ENCODE measurements around the gene MGARP. TPM values are rescaled to one million over a fixed set of nuclear protein-coding genes. Genes with fewer than 3 reads are reported as not detected.

The MGARP gene
- total and polyA plus RNA-seq, 9 of the 15 experiments (the other 6 are each of a cell fraction or from before 2014, with no cell fraction given), result 0.11 to 0.45 (median 0.23) TPM; not detected in 4

DNA sequence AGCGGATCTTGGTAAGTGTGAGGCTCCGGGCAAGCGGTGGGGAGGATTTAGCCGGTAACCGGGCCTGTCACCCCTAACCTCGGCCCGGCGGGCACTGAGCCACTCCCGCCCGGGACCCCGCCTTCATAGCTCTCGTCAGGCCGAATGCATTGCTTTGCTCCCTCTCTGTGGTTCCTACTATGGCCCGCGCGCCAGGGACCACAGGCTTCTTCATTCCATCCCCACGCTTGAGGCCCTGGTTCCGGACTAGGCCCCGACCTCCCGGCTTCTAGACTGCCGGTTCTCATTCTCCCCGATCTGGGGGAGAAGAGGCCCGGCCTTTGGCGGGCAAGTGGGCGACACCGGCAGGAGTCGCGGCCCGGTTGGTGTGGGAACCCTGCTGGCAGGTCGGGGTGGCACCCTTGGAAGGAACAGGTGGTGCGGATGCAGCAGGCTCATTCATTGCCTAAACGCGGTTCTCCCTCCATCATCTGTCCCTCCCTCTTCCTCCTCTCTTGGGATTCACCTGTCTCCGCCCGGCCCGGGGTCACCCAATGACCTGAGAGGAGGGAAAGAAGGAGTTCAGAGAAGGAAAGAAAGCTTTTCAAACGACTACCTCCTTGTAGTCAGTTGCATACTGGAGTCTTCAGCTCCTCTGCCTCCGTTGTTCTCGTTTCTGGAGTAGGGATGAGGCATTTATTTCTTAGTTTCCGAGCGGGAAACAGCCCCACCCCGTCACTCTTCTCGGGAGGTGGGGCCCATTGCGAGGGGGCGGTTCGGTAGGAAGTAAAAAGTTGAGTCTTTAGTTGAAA is 22.0 kb upstream of the MGARP start, which contains the start of gene NDUFC1 (continued):
- TF ChIP-seq, protein P1, sequence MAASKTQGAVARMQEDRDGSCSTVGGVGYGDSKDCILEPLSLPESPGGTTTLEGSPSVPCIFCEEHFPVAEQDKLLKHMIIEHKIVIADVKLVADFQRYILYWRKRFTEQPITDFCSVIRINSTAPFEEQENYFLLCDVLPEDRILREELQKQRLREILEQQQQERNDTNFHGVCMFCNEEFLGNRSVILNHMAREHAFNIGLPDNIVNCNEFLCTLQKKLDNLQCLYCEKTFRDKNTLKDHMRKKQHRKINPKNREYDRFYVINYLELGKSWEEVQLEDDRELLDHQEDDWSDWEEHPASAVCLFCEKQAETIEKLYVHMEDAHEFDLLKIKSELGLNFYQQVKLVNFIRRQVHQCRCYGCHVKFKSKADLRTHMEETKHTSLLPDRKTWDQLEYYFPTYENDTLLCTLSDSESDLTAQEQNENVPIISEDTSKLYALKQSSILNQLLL (CRISPR knock-in tag; IDR thresholded peaks at IDR 0.05; ENCODE audit: borderline replicate concordance), result no peak
- TF ChIP-seq, protein P2, sequence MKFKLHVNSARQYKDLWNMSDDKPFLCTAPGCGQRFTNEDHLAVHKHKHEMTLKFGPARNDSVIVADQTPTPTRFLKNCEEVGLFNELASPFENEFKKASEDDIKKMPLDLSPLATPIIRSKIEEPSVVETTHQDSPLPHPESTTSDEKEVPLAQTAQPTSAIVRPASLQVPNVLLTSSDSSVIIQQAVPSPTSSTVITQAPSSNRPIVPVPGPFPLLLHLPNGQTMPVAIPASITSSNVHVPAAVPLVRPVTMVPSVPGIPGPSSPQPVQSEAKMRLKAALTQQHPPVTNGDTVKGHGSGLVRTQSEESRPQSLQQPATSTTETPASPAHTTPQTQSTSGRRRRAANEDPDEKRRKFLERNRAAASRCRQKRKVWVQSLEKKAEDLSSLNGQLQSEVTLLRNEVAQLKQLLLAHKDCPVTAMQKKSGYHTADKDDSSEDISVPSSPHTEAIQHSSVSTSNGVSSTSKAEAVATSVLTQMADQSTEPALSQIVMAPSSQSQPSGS (CRISPR knock-in tag; IDR thresholded peaks at IDR 0.05), result no peak
- TF ChIP-seq KDM5B (IDR thresholded peaks at IDR 0.05; ENCODE audit: insufficient replicate concordance, low read depth, low read length), result peak; percentile 49
- no peak for TF ChIP-seq PRPF4 (IDR thresholded peaks at IDR 0.05; ENCODE audit: insufficient read depth, low read depth, low read length, poor library complexity, severe bottlenecking)
- TF ChIP-seq KAT7 (CRISPR knock-in tag; IDR thresholded peaks at IDR 0.05; ENCODE audit: borderline replicate concordance), result no peak
- TF ChIP-seq, protein P3, sequence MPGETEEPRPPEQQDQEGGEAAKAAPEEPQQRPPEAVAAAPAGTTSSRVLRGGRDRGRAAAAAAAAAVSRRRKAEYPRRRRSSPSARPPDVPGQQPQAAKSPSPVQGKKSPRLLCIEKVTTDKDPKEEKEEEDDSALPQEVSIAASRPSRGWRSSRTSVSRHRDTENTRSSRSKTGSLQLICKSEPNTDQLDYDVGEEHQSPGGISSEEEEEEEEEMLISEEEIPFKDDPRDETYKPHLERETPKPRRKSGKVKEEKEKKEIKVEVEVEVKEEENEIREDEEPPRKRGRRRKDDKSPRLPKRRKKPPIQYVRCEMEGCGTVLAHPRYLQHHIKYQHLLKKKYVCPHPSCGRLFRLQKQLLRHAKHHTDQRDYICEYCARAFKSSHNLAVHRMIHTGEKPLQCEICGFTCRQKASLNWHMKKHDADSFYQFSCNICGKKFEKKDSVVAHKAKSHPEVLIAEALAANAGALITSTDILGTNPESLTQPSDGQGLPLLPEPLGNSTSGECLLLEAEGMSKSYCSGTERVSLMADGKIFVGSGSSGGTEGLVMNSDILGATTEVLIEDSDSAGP (CRISPR knock-in tag; IDR thresholded peaks at IDR 0.05), result no peak
- no peak for TF ChIP-seq ZFP36 (IDR thresholded peaks at IDR 0.05; ENCODE audit: low read depth, low read length, partially characterized antibody)
- TF ChIP-seq, protein P4, sequence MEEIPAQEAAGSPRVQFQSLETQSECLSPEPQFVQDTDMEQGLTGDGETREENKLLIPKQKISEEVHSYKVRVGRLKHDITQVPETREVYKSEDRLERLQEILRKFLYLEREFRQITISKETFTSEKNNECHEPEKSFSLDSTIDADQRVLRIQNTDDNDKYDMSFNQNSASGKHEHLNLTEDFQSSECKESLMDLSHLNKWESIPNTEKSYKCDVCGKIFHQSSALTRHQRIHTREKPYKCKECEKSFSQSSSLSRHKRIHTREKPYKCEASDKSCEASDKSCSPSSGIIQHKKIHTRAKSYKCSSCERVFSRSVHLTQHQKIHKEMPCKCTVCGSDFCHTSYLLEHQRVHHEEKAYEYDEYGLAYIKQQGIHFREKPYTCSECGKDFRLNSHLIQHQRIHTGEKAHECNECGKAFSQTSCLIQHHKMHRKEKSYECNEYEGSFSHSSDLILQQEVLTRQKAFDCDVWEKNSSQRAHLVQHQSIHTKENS (CRISPR knock-in tag; IDR thresholded peaks at IDR 0.05), result no peak
- TF ChIP-seq, protein P5, sequence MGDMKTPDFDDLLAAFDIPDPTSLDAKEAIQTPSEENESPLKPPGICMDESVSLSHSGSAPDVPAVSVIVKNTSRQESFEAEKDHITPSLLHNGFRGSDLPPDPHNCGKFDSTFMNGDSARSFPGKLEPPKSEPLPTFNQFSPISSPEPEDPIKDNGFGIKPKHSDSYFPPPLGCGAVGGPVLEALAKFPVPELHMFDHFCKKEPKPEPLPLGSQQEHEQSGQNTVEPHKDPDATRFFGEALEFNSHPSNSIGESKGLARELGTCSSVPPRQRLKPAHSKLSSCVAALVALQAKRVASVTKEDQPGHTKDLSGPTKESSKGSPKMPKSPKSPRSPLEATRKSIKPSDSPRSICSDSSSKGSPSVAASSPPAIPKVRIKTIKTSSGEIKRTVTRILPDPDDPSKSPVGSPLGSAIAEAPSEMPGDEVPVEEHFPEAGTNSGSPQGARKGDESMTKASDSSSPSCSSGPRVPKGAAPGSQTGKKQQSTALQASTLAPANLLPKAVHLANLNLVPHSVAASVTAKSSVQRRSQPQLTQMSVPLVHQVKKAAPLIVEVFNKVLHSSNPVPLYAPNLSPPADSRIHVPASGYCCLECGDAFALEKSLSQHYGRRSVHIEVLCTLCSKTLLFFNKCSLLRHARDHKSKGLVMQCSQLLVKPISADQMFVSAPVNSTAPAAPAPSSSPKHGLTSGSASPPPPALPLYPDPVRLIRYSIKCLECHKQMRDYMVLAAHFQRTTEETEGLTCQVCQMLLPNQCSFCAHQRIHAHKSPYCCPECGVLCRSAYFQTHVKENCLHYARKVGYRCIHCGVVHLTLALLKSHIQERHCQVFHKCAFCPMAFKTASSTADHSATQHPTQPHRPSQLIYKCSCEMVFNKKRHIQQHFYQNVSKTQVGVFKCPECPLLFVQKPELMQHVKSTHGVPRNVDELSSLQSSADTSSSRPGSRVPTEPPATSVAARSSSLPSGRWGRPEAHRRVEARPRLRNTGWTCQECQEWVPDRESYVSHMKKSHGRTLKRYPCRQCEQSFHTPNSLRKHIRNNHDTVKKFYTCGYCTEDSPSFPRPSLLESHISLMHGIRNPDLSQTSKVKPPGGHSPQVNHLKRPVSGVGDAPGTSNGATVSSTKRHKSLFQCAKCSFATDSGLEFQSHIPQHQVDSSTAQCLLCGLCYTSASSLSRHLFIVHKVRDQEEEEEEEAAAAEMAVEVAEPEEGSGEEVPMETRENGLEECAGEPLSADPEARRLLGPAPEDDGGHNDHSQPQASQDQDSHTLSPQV (IDR thresholded peaks at IDR 0.05), result no peak
- TF ChIP-seq, protein P6, sequence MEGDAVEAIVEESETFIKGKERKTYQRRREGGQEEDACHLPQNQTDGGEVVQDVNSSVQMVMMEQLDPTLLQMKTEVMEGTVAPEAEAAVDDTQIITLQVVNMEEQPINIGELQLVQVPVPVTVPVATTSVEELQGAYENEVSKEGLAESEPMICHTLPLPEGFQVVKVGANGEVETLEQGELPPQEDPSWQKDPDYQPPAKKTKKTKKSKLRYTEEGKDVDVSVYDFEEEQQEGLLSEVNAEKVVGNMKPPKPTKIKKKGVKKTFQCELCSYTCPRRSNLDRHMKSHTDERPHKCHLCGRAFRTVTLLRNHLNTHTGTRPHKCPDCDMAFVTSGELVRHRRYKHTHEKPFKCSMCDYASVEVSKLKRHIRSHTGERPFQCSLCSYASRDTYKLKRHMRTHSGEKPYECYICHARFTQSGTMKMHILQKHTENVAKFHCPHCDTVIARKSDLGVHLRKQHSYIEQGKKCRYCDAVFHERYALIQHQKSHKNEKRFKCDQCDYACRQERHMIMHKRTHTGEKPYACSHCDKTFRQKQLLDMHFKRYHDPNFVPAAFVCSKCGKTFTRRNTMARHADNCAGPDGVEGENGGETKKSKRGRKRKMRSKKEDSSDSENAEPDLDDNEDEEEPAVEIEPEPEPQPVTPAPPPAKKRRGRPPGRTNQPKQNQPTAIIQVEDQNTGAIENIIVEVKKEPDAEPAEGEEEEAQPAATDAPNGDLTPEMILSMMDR (IDR thresholded peaks at IDR 0.05 in 2 of 3, conservative IDR thresholded peaks at IDR 0.05 in 1 of 3; ENCODE audit: insufficient read depth in 2 of 3, low read depth in 1 of 3, low read length in 3 of 3), result 0 out of 6 replicates have a peak, but pooled peaks of 2 of the 3 experiments have one; percentile 6 to 14
- TF ChIP-seq ERF (CRISPR knock-in tag; IDR thresholded peaks at IDR 0.05), result no peak
- no peak for TF ChIP-seq ETV6 (IDR thresholded peaks at IDR 0.05; ENCODE audit: borderline replicate concordance in 1 of 2, low read depth in 2 of 2, low read length in 1 of 2)
- no peak for TF ChIP-seq ETV6 (CRISPR knock-in tag; IDR thresholded peaks at IDR 0.05; ENCODE audit: borderline replicate concordance)

Measured in K562 (cell line).